Stimulated activated CD4-positive, alpha-beta T cell treated with anti-CD3 and anti-CD28 coated beads, Interleukin-4, amount 100 ng/mL, for 4 hours (primary cell): ENCODE data around the gene GLMP.
"Not testable (repeated sequence)": the region's sequence is repeated elsewhere in the genome, so short reads cannot be mapped to it uniquely, and the experiment has no call there.

ENCODE experiments used
- DNase-seq, 2 experiments: peaks; one replicate each; pipeline ENCODE4 v3.0.0-alpha.2; 2020

The GLMP gene

GRCh38 chr1:156295391-156295947, at the start of gene GLMP:
Gene GLMP (minus strand): TSS chr1:156295679. CDS start chr1:156295645, 34 bp downstream.
- DNase-seq: peak; percentile 41

GRCh38 chr1:156344409-156344808, 48.9 kb upstream of the GLMP start:
- DNase-seq: no peak

GRCh38 chr1:156342166-156342955, 46.9 kb upstream of the GLMP start:
- no peak for DNase-seq

GRCh38 chr1:156338180-156338976, 42.9 kb upstream of the GLMP start, which contains the start of the genes CCT3 and TSACC:
Gene CCT3 (minus strand): TSS chr1:156338292. CDS start chr1:156338184, 108 bp downstream.
Gene TSACC (plus strand): TSS chr1:156338526. CDS start chr1:156339758, 1,232 bp downstream.
- peak; percentile 99 for DNase-seq

GRCh38 chr1:156337888-156338179, 42.4 kb upstream of the GLMP start:
- peak in 1 of 2 experiments; percentile 23 for DNase-seq

GRCh38 chr1:156337052-156337887, 41.8 kb upstream of the GLMP start:
- DNase-seq: peak in 1 of 2 experiments; percentile 2

GRCh38 chr1:156336242-156336641, 40.8 kb upstream of the GLMP start:
- DNase-seq: no peak

GRCh38 chr1:156323179-156323578, 27.7 kb upstream of the GLMP start:
- not testable (repeated sequence) for DNase-seq

GRCh38 chr1:156320560-156320959, 25.1 kb upstream of the GLMP start:
- no peak for DNase-seq

- DNase-seq: no peak
These were observed 24.2 kb upstream of the GLMP start for GRCh38 chr1:156319664-156320063.

GRCh38 chr1:156316909-156317308, 21.4 kb upstream of the GLMP start:
- DNase-seq: no peak

- no peak for DNase-seq
These were observed 15.5 kb upstream of the GLMP start for GRCh38 chr1:156310962-156311361.

GRCh38 chr1:156308078-156308477, 12.6 kb upstream of the GLMP start:
- no peak for DNase-seq

GRCh38 chr1:156305215-156305614, 9.7 kb upstream of the GLMP start:
- no peak for DNase-seq

- DNase-seq: no peak
These were observed 7.8 kb upstream of the GLMP start for GRCh38 chr1:156303241-156303640.

GRCh38 chr1:156298852-156299357, 3.4 kb upstream of the GLMP start, which contains the start of gene VHLL:
Gene VHLL (minus strand): TSS chr1:156299307. CDS start chr1:156299189, 118 bp downstream.
- DNase-seq: no peak

GRCh38 chr1:156293895-156294294, 1.6 kb downstream of the GLMP start:
- DNase-seq: no peak

- no peak for DNase-seq
These were observed 2.4 kb downstream of the GLMP start for GRCh38 chr1:156293098-156293434.

GRCh38 chr1:156291226-156292061, 4.0 kb downstream of the GLMP start:
- peak in 1 of 2 experiments; percentile 18 for DNase-seq

GRCh38 chr1:156289857-156290256, 5.6 kb downstream of the GLMP start:
- no peak for DNase-seq

GRCh38 chr1:156286061-156286460, 9.4 kb downstream of the GLMP start:
- DNase-seq: no peak

GRCh38 chr1:156285437-156285836, 10.0 kb downstream of the GLMP start:
- no peak for DNase-seq
